HG02759 (cell line): ENCODE results near the gene HNRNPCL4.
"Not testable (repeated sequence)": the region's sequence is repeated elsewhere in the genome, so short reads cannot be mapped to it uniquely, and the experiment has no call there.

Experiments used
- ATAC-seq: cut with Tn5 transposase; IDR thresholded peaks from one replicate; pipeline ENCODE4 v1.9.1; 2021; ENCODE audit warnings: mild to moderate bottlenecking, moderate library complexity; ENCODE audit not compliant: unreplicated experiment

The HNRNPCL4 gene

GRCh38 chr1:13165531-13165930 is at the start of gene HNRNPCL4:
TSS of gene HNRNPCL4 (minus strand) at chr1:13165631. CDS start at chr1:13165467, 164 bp downstream.
- ATAC-seq = not testable (repeated sequence)

- not testable (repeated sequence) for ATAC-seq
Measured at GRCh38 chr1:13208712-13209111, 43.3 kb upstream of the HNRNPCL4 start.

- ATAC-seq = not testable (repeated sequence)
Measured at GRCh38 chr1:13201309-13201708, 35.9 kb upstream of the HNRNPCL4 start, which contains the start of gene PRAMEF13. TSS of gene PRAMEF13 (minus strand) at chr1:13201409. CDS start at chr1:13199589, 1,820 bp downstream.

DNA sequence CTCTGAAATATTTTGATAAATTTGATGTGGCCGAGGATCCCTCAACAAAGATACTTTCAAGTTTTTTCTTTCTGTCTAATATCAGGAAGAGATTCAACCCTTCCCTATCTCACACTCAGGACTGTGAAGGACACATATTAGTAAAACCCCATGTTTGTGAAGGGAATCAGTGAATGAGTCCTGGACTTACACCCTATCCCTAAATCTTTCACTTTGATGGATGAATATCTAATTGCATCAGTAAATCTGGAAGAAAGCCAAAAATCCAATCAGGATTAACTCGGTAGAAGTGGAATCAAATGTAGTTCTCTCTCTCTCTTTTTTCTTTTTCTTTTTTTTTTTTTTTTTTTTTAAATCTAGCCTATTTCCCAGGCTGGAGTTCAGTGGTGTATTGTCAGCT is 6.1 kb upstream of the HNRNPCL4 start, which contains the start of gene PRAMEF9:
PRAMEF9 (plus strand) TSS at position 301 of the 400 bp plus-strand sequence. CDS start 3,433 bp downstream, outside the sequence.
- ATAC-seq = not testable (repeated sequence)

DNA sequence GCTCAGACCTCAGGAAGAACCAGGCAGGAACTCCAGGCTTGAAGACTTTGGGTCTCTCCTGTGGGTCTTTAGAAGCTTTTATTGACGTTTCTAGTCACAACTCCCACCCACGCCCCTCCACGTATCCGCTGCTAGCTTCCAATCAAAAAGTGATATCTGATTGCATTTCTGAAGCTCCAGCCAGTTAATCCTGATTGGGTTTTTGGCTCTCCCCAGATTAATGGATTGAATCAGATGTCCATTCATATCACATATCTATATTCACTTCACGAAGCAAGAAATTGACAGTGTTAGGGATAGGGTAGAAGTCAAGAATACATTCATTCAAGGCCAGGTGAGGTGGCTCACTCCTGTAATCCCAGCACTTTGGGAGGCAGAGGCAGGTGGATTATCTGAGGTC is 9.5 kb downstream of the HNRNPCL4 start, which contains the start of gene PRAMEF26:
PRAMEF26 (minus strand) TSS at position 101 of the 400 bp plus-strand sequence. CDS start 2,914 bp downstream, outside the sequence.
- ATAC-seq = not testable (repeated sequence)

- ATAC-seq = not testable (repeated sequence)
Measured at GRCh38 chr1:13116754-13117153, 48.7 kb downstream of the HNRNPCL4 start, which contains the start of gene HNRNPCL2. TSS of gene HNRNPCL2 (minus strand) at chr1:13116854. CDS start at chr1:13116400, 454 bp downstream.
